Measurements from ENCODE around the gene MAP3K2. TPM values are rescaled to one million over a fixed set of nuclear protein-coding genes. Genes with fewer than 3 reads are reported as not detected.

Gene MAP3K2
- total RNA-seq, 1 donor from 2014 or later = 79.5 TPM

- Mint-ChIP-seq H3K4me1 (ENCODE audit: low read depth) (peaks cover 70% of the 10 kb centered on the region), H3K36me3 (ENCODE audit: low read depth) (no peaks in the 10 kb centered on the region), H3K9me3 (ENCODE audit: low read depth) (peaks cover 4% of the 10 kb centered on the region), H3K27ac (ENCODE audit: unreplicated experiment) (peak overlapping the region; percentile 98), H3K27me3 (ENCODE audit: low read depth) (no peaks in the 10 kb centered on the region), H3K4me3 (ENCODE audit: unreplicated experiment) (no peak overlapping the region)
- TF ChIP-seq, protein P1, sequence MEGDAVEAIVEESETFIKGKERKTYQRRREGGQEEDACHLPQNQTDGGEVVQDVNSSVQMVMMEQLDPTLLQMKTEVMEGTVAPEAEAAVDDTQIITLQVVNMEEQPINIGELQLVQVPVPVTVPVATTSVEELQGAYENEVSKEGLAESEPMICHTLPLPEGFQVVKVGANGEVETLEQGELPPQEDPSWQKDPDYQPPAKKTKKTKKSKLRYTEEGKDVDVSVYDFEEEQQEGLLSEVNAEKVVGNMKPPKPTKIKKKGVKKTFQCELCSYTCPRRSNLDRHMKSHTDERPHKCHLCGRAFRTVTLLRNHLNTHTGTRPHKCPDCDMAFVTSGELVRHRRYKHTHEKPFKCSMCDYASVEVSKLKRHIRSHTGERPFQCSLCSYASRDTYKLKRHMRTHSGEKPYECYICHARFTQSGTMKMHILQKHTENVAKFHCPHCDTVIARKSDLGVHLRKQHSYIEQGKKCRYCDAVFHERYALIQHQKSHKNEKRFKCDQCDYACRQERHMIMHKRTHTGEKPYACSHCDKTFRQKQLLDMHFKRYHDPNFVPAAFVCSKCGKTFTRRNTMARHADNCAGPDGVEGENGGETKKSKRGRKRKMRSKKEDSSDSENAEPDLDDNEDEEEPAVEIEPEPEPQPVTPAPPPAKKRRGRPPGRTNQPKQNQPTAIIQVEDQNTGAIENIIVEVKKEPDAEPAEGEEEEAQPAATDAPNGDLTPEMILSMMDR (IDR thresholded peaks at IDR 0.05) = no peak
- no peak for DNase-seq (ENCODE audit: low spot score)
Observed at GRCh38 chr2:127398239-127398590, 10.4 kb upstream of the MAP3K2 start.

DNA sequence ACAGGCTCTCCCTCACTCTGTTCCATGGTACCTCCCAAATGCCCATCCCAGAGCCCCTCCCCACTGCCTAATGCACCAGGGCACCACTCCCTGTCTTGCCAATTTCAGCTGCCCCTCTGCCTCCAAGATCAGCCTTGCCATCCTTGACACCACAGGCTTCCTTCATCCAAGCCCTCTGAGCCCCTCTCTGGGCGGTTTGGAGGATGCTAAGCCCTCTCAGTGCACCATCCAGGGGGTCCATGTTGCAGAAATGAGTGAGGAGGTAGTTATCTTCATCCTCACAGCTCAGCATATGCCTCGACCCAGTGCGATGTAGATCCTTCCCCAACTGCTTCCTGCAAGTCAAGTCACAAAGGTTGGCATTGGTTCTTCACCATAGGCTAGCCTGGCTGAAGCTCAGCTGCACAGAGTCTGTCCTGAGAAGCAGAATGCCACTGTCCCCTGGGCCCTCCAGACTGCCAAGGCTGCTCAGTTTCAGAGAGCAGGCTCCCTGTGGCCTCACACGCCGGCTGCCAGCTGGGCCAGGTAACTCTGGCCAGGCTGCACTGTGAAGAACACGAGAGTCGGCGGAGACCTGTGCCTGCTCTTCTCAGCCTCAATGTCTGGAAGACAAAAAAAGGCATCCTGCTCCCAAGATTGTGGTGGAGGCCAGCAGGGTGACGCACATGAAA lies 9.9 kb upstream of the MAP3K2 start:
- no peak for DNase-seq (ENCODE audit: low spot score)
- no peaks in the 10 kb centered on the region for H3K27me3 Mint-ChIP-seq (ENCODE audit: low read depth)
- TF ChIP-seq, protein P1 (IDR thresholded peaks at IDR 0.05) = no peak
- peaks cover 1% of the 10 kb centered on the region for H3K36me3 Mint-ChIP-seq (ENCODE audit: low read depth)
- H3K9me3 Mint-ChIP-seq (ENCODE audit: low read depth) = peaks cover 9% of the 10 kb centered on the region
- no peak overlapping the region for H3K4me3 Mint-ChIP-seq (ENCODE audit: unreplicated experiment)
- H3K27ac Mint-ChIP-seq (ENCODE audit: unreplicated experiment) = peak overlapping the region; percentile 98
- H3K4me1 Mint-ChIP-seq (ENCODE audit: low read depth) = peaks cover 71% of the 10 kb centered on the region

DNA sequence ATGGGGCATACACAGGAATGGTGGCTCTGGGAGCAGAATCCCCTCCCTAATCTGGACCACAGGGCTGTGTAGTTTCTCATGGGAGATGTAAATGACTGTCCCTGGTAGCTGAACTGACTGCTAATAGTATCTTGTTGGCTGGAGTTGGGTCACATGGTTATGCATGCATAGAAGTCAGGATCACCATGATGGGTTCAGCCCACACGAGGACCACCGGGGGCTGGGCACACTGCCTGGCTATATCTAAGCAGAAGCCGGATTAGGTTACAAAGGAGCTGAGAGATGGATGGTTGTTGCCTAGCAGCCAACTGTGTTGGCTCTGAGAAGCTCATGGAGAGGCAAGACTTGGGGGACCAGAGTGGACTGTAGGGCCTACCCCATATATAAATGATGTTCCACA lies 6.7 kb upstream of the MAP3K2 start:
- TF ChIP-seq, protein P1 (IDR thresholded peaks at IDR 0.05) = no peak
- H3K36me3 Mint-ChIP-seq (ENCODE audit: low read depth) = peaks cover 1% of the 10 kb centered on the region
- H3K4me3 Mint-ChIP-seq (ENCODE audit: unreplicated experiment) = no peak overlapping the region
- peaks cover 14% of the 10 kb centered on the region for H3K9me3 Mint-ChIP-seq (ENCODE audit: low read depth)
- H3K27ac Mint-ChIP-seq (ENCODE audit: unreplicated experiment) = peak overlapping the region; percentile 77
- H3K4me1 Mint-ChIP-seq (ENCODE audit: low read depth) = peaks cover 59% of the 10 kb centered on the region
- DNase-seq (ENCODE audit: low spot score) = no peak
- no peaks in the 10 kb centered on the region for H3K27me3 Mint-ChIP-seq (ENCODE audit: low read depth)

- TF ChIP-seq, protein P1 (IDR thresholded peaks at IDR 0.05) = no peak
- DNase-seq (ENCODE audit: low spot score) = no peak
- peaks cover 54% of the 10 kb centered on the region for H3K4me1 Mint-ChIP-seq (ENCODE audit: low read depth)
- peaks cover 14% of the 10 kb centered on the region for H3K9me3 Mint-ChIP-seq (ENCODE audit: low read depth)
- peaks cover 1% of the 10 kb centered on the region for H3K36me3 Mint-ChIP-seq (ENCODE audit: low read depth)
- H3K27me3 Mint-ChIP-seq (ENCODE audit: low read depth) = no peaks in the 10 kb centered on the region
- peak overlapping the region; percentile 93 for H3K27ac Mint-ChIP-seq (ENCODE audit: unreplicated experiment)
- H3K4me3 Mint-ChIP-seq (ENCODE audit: unreplicated experiment) = no peak overlapping the region
Observed at GRCh38 chr2:127392828-127393578, 5.2 kb upstream of the MAP3K2 start.

GRCh38 chr2:127392133-127392827 lies 4.5 kb upstream of the MAP3K2 start:
- peaks cover 47% of the 10 kb centered on the region for H3K4me1 Mint-ChIP-seq (ENCODE audit: low read depth)
- H3K36me3 Mint-ChIP-seq (ENCODE audit: low read depth) = peaks cover 1% of the 10 kb centered on the region
- H3K27ac Mint-ChIP-seq (ENCODE audit: unreplicated experiment) = peak overlapping the region; percentile 93
- TF ChIP-seq, protein P1 (IDR thresholded peaks at IDR 0.05) = no peak
- no peak for DNase-seq (ENCODE audit: low spot score)
- no peaks in the 10 kb centered on the region for H3K27me3 Mint-ChIP-seq (ENCODE audit: low read depth)
- no peak overlapping the region for H3K4me3 Mint-ChIP-seq (ENCODE audit: unreplicated experiment)
- peaks cover 14% of the 10 kb centered on the region for H3K9me3 Mint-ChIP-seq (ENCODE audit: low read depth)

Measured in chondrocyte (in vitro differentiated cells).